GM23338 (cell line): ENCODE measurements around the gene ANO4. TPM values are rescaled to one million over a fixed set of nuclear protein-coding genes. Genes with fewer than 3 reads are reported as not detected.

Experiments used
- ATAC-seq: fragments of 200-7000 bp; cut with Tn5 transposase; 3 replicates; pipeline ENCODE4 v1.9.1; 2020
- DNase-seq: peaks from one replicate; pipeline ENCODE4 v3.0.0-alpha.2; 2015; ENCODE audit warnings: low spot score
- H2AFZ ChIP-seq: fragments of 200-600 bp; sonication (generic); 2 replicates; pipeline ENCODE4 v1.8.0; 2016; ENCODE audit warnings: antibody characterized with exemption, mild to moderate bottlenecking, moderate library complexity
- H3F3A ChIP-seq: fragments of 200-600 bp; sonication (generic); replicated peaks from 2 replicates; pipeline ENCODE4 v1.8.0; 2017; ENCODE audit warnings: antibody characterized with exemption, mixed run types, low read depth
- H3K27ac ChIP-seq: fragments of 200-600 bp; sonication (generic); 2 replicates; pipeline ENCODE4 v1.6.1; 2016; ENCODE audit warnings: low read depth
- H3K27me3 ChIP-seq: fragments of 200-600 bp; sonication (generic); 2 replicates; pipeline ENCODE4 v1.8.0; 2016; ENCODE audit warnings: mild to moderate bottlenecking, mixed run types, moderate library complexity; ENCODE audit not compliant: insufficient read depth
- H3K36me3 ChIP-seq: fragments of 200-600 bp; sonication (generic); 2 replicates; pipeline ENCODE4 v1.8.0; 2016; ENCODE audit warnings: mild to moderate bottlenecking; ENCODE audit not compliant: insufficient read depth
- H3K4me1 ChIP-seq: fragments of 200-600 bp; sonication (generic); 2 replicates; pipeline ENCODE4 v1.8.0; 2016; ENCODE audit warnings: mild to moderate bottlenecking, moderate library complexity; ENCODE audit not compliant: insufficient read depth
- H3K4me2 ChIP-seq: fragments of 200-600 bp; sonication (generic); 2 replicates; pipeline ENCODE4 v1.7.1; 2017; ENCODE audit warnings: mixed run types
- H3K4me3 ChIP-seq: fragments of 200-600 bp; sonication (generic); 2 replicates; pipeline ENCODE4 v1.6.1; 2016; ENCODE audit warnings: mixed run types
- H3K79me2 ChIP-seq: fragments of 200-600 bp; sonication (generic); replicated peaks from 2 replicates; pipeline ENCODE4 v1.8.0; 2017; ENCODE audit warnings: mild to moderate bottlenecking; ENCODE audit not compliant: insufficient read depth
- H3K9me2 ChIP-seq: fragments of 200-600 bp; sonication (generic); 2 replicates; pipeline ENCODE4 v1.8.0; 2017; ENCODE audit not compliant: insufficient read depth
- H4K20me1 ChIP-seq: fragments of 200-600 bp; sonication (generic); replicated peaks from 2 replicates; pipeline ENCODE4 v1.8.0; 2017; ENCODE audit warnings: mild to moderate bottlenecking; ENCODE audit not compliant: insufficient read depth
- H3K27ac Mint-ChIP-seq: 2 replicates; pipeline ENCODE4 v1.8.0; 2020; ENCODE audit warnings: inconsistent platforms, mild to moderate bottlenecking, moderate library complexity, mixed read lengths
- H3K27me3 Mint-ChIP-seq: 3 replicates; pipeline ENCODE4 v1.8.0; 2022; ENCODE audit warnings: low read depth, mild to moderate bottlenecking, moderate library complexity, mixed read lengths, inconsistent platforms; ENCODE audit not compliant: insufficient read depth, poor library complexity
- H3K36me3 Mint-ChIP-seq: 3 replicates; pipeline ENCODE4 v1.8.0; 2021; ENCODE audit warnings: low read depth, mild to moderate bottlenecking, inconsistent platforms, moderate library complexity, mixed read lengths
- H3K4me1 Mint-ChIP-seq: 3 replicates; pipeline ENCODE4 v1.8.0; 2020; ENCODE audit warnings: mild to moderate bottlenecking, inconsistent platforms, mixed read lengths
- H3K4me3 Mint-ChIP-seq: 3 replicates; pipeline ENCODE4 v1.8.0; 2021; ENCODE audit warnings: moderate library complexity, mild to moderate bottlenecking, inconsistent platforms, mixed read lengths
- H3K9me3 Mint-ChIP-seq: 3 replicates; pipeline ENCODE4 v1.8.0; 2020; ENCODE audit warnings: moderate library complexity, mild to moderate bottlenecking, inconsistent platforms, mixed read lengths
- CREB1 ChIP-seq: fragments of 250-450 bp; sonication (Bioruptor Pico); IDR thresholded peaks from 2 replicates; pipeline ENCODE4 v1.5.0; 2020; ENCODE audit warnings: low read depth, mild to moderate bottlenecking, moderate library complexity
- EZH2 ChIP-seq: fragments of 200-600 bp; sonication (generic); IDR thresholded peaks from one replicate; pipeline ENCODE4 v1.8.0; 2017; ENCODE audit warnings: antibody characterized with exemption, mild to moderate bottlenecking, low read depth; ENCODE audit not compliant: unreplicated experiment
- EZH2phosphoT487 ChIP-seq: fragments of 200-600 bp; sonication (generic); IDR thresholded peaks from one replicate; pipeline ENCODE4 v1.8.1; 2018; ENCODE audit warnings: antibody characterized with exemption; ENCODE audit not compliant: unreplicated experiment
- JUNB ChIP-seq: IDR thresholded peaks from one replicate; pipeline ENCODE4 v1.6.1; 2016; ENCODE audit warnings: antibody characterized with exemption; ENCODE audit not compliant: unreplicated experiment
- NANOG ChIP-seq: IDR thresholded peaks from 2 replicates; pipeline ENCODE4 v1.6.1; 2016; ENCODE audit warnings: antibody characterized with exemption, borderline replicate concordance
- POLR2AphosphoS5 ChIP-seq: IDR thresholded peaks from 2 replicates; pipeline ENCODE4 v1.6.1; 2016; ENCODE audit warnings: antibody characterized with exemption, low read depth
- STAT1 ChIP-seq: IDR thresholded peaks from one replicate; pipeline ENCODE4 v1.6.1; 2016; ENCODE audit warnings: antibody characterized with exemption; ENCODE audit not compliant: unreplicated experiment
- ZNF114 ChIP-seq: fragments of 250-450 bp; sonication (Bioruptor Pico); IDR thresholded peaks from 2 replicates; pipeline ENCODE4 v1.5.0; 2020; ENCODE audit warnings: mild to moderate bottlenecking, moderate library complexity
- ZNF331 ChIP-seq: fragments of 250-450 bp; sonication (Bioruptor Pico); IDR thresholded peaks from 2 replicates; pipeline ENCODE4 v1.5.0; 2020; ENCODE audit warnings: low read depth, mild to moderate bottlenecking, moderate library complexity
- polyA plus RNA-seq: library from polyadenylated mRNA; unstranded; fragments of >200 nt; fragmentation: Nextera tagmentation; extraction: Ambion mirVana; gene quantifications from 2 replicates; pipeline ENCODE4 v1.2.1, GENCODE V29; 2016
- total RNA-seq: library from RNA; depleted of rRNA; stranded (reverse); fragments of >200 nt; shearing (Covaris generic); gene quantifications from 2 replicates; pipeline ENCODE4 v1.2.3, GENCODE V29; 2014
- TF ChIP-seq, protein P1 (sequence below): IDR thresholded peaks from 2 replicates; pipeline ENCODE4 v1.6.1; 2016; ENCODE audit warnings: antibody characterized with exemption
- TF ChIP-seq, protein P2 (sequence below): fragments of 250-450 bp; sonication (Bioruptor Pico); IDR thresholded peaks from 2 replicates; pipeline ENCODE4 v1.5.0; 2020; ENCODE audit warnings: mild to moderate bottlenecking, moderate library complexity
- TF ChIP-seq, protein P3 (sequence below), 2 experiments: fragments of 200-600 bp in 1 of 2; sonication (generic) in 1 of 2; conservative IDR thresholded peaks; 2 replicates each; pipeline versions ENCODE4 v1.5.1 to v1.6.1; 2016 to 2017; ENCODE audit warnings: antibody characterized with exemption in 2 of 2, low read depth in 2 of 2, mild to moderate bottlenecking in 2 of 2, moderate library complexity in 1 of 2
- TF ChIP-seq, protein P4 (sequence below): IDR thresholded peaks from one replicate; pipeline ENCODE4 v1.6.1; 2018; ENCODE audit warnings: antibody characterized with exemption; ENCODE audit not compliant: unreplicated experiment

ANO4 gene
- total and polyA plus RNA-seq, 2 experiments from 2014 or later: 1.7 to 8.7 TPM

DNA sequence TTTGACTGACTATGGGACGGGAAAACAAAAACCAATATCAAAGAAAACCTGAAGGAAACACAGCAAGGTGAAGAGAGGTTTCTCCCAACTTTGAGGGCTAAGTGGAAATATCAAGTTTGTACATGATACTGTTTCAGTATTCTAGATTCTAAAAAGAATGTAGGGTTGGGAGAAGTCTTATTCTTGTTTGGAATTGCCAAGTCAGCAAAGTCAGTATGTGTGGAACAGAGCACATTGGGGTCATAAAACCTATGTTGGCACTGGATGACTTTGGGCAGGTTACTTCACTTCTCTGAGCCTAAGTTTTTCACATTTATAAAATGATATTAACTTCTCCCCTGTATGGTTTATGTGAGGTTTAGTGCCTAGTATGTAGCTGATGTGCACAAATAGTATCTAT lies 182.2 kb downstream of the ANO4 start:
- Mint-ChIP-seq H3K9me3 (0 out of 3 replicates have a peak, but pooled peaks cover 2% of the 10 kb centered on the region), H3K27ac (no peak overlapping the region), H3K36me3 (peaks cover 3% of the 10 kb centered on the region; the same call in 2 of the 3 replicates), H3K4me3 (no peak overlapping the region), H3K27me3 (peaks cover 4% of the 10 kb centered on the region), H3K4me1 (peaks cover 25% of the 10 kb centered on the region)
- H3K4me2 ChIP-seq: no peak overlapping the region
- no peak overlapping the region for H2AFZ ChIP-seq
- H3K9me2 ChIP-seq: peaks cover 11% of the 10 kb centered on the region; the same call in 1 of the 2 replicates
- TF ChIP-seq POLR2AphosphoS5 (no peak), STAT1 (no peak), ZNF331 (CRISPR knock-in tag) (no peak), JUNB (no peak), ZNF114 (CRISPR knock-in tag) (no peak), NANOG (no peak), EZH2 (no peak), CREB1 (CRISPR knock-in tag) (no peak), EZH2phosphoT487 (no peak)
- TF ChIP-seq, protein P1, sequence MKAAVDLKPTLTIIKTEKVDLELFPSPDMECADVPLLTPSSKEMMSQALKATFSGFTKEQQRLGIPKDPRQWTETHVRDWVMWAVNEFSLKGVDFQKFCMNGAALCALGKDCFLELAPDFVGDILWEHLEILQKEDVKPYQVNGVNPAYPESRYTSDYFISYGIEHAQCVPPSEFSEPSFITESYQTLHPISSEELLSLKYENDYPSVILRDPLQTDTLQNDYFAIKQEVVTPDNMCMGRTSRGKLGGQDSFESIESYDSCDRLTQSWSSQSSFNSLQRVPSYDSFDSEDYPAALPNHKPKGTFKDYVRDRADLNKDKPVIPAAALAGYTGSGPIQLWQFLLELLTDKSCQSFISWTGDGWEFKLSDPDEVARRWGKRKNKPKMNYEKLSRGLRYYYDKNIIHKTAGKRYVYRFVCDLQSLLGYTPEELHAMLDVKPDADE: no peak
- TF ChIP-seq, protein P2, sequence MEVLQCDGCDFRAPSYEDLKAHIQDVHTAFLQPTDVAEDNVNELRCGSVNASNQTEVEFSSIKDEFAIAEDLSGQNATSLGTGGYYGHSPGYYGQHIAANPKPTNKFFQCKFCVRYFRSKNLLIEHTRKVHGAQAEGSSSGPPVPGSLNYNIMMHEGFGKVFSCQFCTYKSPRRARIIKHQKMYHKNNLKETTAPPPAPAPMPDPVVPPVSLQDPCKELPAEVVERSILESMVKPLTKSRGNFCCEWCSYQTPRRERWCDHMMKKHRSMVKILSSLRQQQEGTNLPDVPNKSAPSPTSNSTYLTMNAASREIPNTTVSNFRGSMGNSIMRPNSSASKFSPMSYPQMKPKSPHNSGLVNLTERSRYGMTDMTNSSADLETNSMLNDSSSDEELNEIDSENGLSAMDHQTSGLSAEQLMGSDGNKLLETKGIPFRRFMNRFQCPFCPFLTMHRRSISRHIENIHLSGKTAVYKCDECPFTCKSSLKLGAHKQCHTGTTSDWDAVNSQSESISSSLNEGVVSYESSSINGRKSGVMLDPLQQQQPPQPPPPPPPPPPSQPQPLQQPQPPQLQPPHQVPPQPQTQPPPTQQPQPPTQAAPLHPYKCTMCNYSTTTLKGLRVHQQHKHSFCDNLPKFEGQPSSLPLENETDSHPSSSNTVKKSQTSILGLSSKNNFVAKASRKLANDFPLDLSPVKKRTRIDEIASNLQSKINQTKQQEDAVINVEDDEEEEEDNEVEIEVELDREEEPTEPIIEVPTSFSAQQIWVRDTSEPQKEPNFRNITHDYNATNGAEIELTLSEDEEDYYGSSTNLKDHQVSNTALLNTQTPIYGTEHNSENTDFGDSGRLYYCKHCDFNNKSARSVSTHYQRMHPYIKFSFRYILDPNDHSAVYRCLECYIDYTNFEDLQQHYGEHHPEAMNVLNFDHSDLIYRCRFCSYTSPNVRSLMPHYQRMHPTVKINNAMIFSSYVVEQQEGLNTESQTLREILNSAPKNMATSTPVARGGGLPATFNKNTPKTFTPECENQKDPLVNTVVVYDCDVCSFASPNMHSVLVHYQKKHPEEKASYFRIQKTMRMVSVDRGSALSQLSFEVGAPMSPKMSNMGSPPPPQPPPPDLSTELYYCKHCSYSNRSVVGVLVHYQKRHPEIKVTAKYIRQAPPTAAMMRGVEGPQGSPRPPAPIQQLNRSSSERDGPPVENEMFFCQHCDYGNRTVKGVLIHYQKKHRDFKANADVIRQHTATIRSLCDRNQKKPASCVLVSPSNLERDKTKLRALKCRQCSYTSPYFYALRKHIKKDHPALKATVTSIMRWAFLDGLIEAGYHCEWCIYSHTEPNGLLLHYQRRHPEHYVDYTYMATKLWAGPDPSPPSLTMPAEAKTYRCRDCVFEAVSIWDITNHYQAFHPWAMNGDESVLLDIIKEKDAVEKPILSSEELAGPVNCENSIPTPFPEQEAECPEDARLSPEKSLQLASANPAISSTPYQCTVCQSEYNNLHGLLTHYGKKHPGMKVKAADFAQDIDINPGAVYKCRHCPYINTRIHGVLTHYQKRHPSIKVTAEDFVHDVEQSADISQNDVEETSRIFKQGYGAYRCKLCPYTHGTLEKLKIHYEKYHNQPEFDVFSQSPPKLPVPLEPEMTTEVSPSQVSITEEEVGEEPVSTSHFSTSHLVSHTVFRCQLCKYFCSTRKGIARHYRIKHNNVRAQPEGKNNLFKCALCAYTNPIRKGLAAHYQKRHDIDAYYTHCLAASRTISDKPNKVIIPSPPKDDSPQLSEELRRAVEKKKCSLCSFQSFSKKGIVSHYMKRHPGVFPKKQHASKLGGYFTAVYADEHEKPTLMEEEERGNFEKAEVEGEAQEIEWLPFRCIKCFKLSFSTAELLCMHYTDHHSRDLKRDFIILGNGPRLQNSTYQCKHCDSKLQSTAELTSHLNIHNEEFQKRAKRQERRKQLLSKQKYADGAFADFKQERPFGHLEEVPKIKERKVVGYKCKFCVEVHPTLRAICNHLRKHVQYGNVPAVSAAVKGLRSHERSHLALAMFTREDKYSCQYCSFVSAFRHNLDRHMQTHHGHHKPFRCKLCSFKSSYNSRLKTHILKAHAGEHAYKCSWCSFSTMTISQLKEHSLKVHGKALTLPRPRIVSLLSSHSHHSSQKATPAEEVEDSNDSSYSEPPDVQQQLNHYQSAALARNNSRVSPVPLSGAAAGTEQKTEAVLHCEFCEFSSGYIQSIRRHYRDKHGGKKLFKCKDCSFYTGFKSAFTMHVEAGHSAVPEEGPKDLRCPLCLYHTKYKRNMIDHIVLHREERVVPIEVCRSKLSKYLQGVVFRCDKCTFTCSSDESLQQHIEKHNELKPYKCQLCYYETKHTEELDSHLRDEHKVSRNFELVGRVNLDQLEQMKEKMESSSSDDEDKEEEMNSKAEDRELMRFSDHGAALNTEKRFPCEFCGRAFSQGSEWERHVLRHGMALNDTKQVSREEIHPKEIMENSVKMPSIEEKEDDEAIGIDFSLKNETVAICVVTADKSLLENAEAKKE (CRISPR knock-in tag): no peak
- TF ChIP-seq, protein P3, sequence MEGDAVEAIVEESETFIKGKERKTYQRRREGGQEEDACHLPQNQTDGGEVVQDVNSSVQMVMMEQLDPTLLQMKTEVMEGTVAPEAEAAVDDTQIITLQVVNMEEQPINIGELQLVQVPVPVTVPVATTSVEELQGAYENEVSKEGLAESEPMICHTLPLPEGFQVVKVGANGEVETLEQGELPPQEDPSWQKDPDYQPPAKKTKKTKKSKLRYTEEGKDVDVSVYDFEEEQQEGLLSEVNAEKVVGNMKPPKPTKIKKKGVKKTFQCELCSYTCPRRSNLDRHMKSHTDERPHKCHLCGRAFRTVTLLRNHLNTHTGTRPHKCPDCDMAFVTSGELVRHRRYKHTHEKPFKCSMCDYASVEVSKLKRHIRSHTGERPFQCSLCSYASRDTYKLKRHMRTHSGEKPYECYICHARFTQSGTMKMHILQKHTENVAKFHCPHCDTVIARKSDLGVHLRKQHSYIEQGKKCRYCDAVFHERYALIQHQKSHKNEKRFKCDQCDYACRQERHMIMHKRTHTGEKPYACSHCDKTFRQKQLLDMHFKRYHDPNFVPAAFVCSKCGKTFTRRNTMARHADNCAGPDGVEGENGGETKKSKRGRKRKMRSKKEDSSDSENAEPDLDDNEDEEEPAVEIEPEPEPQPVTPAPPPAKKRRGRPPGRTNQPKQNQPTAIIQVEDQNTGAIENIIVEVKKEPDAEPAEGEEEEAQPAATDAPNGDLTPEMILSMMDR (conservative IDR thresholded peaks at IDR 0.05; ENCODE audit: low read depth in 2 of 2): no peak
- TF ChIP-seq, protein P4, sequence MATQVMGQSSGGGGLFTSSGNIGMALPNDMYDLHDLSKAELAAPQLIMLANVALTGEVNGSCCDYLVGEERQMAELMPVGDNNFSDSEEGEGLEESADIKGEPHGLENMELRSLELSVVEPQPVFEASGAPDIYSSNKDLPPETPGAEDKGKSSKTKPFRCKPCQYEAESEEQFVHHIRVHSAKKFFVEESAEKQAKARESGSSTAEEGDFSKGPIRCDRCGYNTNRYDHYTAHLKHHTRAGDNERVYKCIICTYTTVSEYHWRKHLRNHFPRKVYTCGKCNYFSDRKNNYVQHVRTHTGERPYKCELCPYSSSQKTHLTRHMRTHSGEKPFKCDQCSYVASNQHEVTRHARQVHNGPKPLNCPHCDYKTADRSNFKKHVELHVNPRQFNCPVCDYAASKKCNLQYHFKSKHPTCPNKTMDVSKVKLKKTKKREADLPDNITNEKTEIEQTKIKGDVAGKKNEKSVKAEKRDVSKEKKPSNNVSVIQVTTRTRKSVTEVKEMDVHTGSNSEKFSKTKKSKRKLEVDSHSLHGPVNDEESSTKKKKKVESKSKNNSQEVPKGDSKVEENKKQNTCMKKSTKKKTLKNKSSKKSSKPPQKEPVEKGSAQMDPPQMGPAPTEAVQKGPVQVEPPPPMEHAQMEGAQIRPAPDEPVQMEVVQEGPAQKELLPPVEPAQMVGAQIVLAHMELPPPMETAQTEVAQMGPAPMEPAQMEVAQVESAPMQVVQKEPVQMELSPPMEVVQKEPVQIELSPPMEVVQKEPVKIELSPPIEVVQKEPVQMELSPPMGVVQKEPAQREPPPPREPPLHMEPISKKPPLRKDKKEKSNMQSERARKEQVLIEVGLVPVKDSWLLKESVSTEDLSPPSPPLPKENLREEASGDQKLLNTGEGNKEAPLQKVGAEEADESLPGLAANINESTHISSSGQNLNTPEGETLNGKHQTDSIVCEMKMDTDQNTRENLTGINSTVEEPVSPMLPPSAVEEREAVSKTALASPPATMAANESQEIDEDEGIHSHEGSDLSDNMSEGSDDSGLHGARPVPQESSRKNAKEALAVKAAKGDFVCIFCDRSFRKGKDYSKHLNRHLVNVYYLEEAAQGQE: no peak
- ATAC-seq: no peak
- H4K20me1 ChIP-seq: no peaks in the 10 kb centered on the region
- no peak overlapping the region for H3K27ac ChIP-seq
- H3K4me3 ChIP-seq: no peak overlapping the region
- H3K27me3 ChIP-seq: no peaks in the 10 kb centered on the region
- peaks cover 15% of the 10 kb centered on the region for H3K4me1 ChIP-seq
- no peaks in the 10 kb centered on the region for H3K79me2 ChIP-seq
- DNase-seq: no peak
- H3K36me3 ChIP-seq: no peaks in the 10 kb centered on the region
- no peaks in the 10 kb centered on the region for H3F3A ChIP-seq
